Mucosa of descending colon (tissue), 3 donors: Measurements from ENCODE around the gene SDHAF4. TPM values are rescaled to one million over a fixed set of nuclear protein-coding genes. Genes with fewer than 3 reads are reported as not detected.
A peak's percentile ranks its signal among the peaks of the same experiment; 100 is the strongest.

Experiments used
- ATAC-seq: fragments of 200-7000 bp; cut with Tn5 transposase; one replicate; pipeline ENCODE4 v1.9.1; 2020; ENCODE audit warnings: mild to moderate bottlenecking, moderate library complexity
- DNase-seq, 3 donors: peaks; one replicate each; pipeline ENCODE4 v3.0.0-alpha.2; 2020
- H3K36me3 ChIP-seq: fragments of 200-600 bp; one replicate; pipeline ENCODE4 v1.8.0; 2021; ENCODE audit warnings: low read depth, mild to moderate bottlenecking
- H3K4me1 ChIP-seq: fragments of 200-600 bp; one replicate; pipeline ENCODE4 v1.8.0; 2021; ENCODE audit warnings: low read depth, mild to moderate bottlenecking
- H3K4me3 ChIP-seq: fragments of 200-600 bp; one replicate; pipeline ENCODE4 v1.8.0; 2021; ENCODE audit warnings: mild to moderate bottlenecking
- H3K9me3 ChIP-seq: fragments of 200-600 bp; one replicate; pipeline ENCODE4 v1.8.0; 2021; ENCODE audit warnings: mild to moderate bottlenecking
- CTCF ChIP-seq: fragments of 200-600 bp; IDR thresholded peaks from one replicate; pipeline ENCODE4 v1.8.0; 2022; ENCODE audit warnings: antibody characterized with exemption, mild to moderate bottlenecking
- intact Hi-C, 2 donors: fragments of 100-400 bp; cut with DNase I in 1 of 2; cut with micrococcal nuclease in 1 of 2; formaldehyde crosslinking; loops; one replicate each; pipeline versions ENCODE4 v1.11.0 to v1.11.1; 2022; cut with DNase I, micrococcal nuclease
- long read RNA-seq, 2 donors: library from polyadenylated mRNA; unstranded; transcript quantifications; one replicate each; pipeline ENCODE4 v2.0.0, GENCODE V29; 2019 to 2021
- total RNA-seq, 3 donors: library from RNA; stranded (reverse); fragmentation: NEBNext Ultra II Directional in 2 of 3; extraction: Animal tissue kit (Norgen Biotek cat#: 25700) in 2 of 3; gene quantifications; one replicate each; pipeline versions ENCODE4 v1.2.1 to v1.2.4, GENCODE V29; 2021 to 2023
- donor health status: DM: no; HTN: no; CAD: no; lungs with moderate emphysema.
- donor health status: DM: no; HTN: no; CAD: no.
- donor health status: DM: no; HTN: yes; CAD: no.

Gene SDHAF4
- 10 to 100 TPM in 2 of 3 donors, 1 to 10 TPM in 1; 7.5 to 13.8 (median 10.5) TPM for total RNA-seq
- long read RNA-seq, donor 1, partial matches to known transcripts = 0 of 1 reads
- long read RNA-seq, donor 1, other reads (novel, unspliced or antisense) = 0 of 1 reads
- long read RNA-seq, donor 2, partial matches to known transcripts = 0 of 6 reads
- long read RNA-seq, donor 2, other reads (novel, unspliced or antisense) = 3 of 6 reads

DNA sequence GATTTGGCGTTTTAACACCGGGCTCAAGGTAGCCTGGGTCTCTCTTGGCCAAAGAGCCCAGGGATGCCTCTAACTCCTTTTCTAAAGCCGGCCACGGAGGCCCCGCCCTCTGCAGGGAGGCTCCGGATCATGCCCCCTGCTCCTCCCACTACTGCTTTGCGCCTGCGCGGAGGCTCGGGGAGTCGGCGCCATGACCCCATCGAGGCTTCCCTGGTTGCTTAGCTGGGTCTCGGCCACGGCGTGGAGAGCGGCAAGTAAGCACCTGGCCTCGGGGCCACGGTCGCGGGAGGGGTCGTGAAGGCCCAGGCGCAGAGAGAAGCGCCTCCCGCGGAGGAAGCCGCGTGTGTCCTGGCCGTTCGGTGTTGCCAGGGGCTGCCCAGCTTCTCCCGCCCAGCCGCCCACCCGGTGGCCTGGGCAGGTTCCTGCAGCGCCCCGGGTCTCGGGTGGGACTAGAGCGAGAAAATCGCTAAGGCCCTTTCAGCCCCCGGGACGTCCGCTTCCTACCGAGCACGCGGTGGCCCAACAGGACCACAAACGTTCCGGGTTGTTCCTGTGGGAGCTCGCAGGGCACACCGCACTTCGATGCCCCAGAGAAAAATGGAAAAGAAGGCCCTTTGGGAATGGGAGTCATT is at the start of gene SDHAF4:
TSS of gene SDHAF4 (plus strand) at position 180 of the 632 bp plus-strand sequence. CDS start at position 191, 11 bp downstream.
- peak within 1 kb of the TSS; percentile 50 for H3K4me3 ChIP-seq
- ATAC-seq (peak; percentile 100), DNase-seq (peak; percentile 94 to 97 (median 95))
- no peaks in the 10 kb centered on the region for H3K4me1 ChIP-seq
- intact Hi-C loops = no loop called here
- no peak for TF ChIP-seq CTCF
- no peaks in the 10 kb centered on the region for H3K9me3 ChIP-seq
- no peaks in the 10 kb centered on the region for H3K36me3 ChIP-seq

DNA sequence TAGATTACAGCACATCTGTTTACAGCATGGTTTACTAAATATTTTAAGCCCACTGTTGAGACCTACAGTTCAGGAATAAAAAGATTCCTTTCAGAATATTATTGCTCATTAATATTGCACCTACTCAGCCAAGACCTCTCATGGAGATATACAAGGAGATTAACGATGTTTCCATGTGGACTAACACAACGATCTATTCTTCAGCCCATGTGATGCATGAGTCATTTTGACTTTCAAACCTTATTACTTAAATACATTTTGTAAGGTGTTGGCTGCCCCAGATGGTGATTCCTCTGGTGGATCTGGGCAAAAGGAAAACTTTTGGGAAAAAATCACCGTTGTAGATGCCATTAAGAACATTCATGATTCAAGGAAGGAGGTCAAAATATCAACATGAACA is 48.0 kb upstream of the SDHAF4 start:
- H3K9me3 ChIP-seq = no peaks in the 10 kb centered on the region
- no peak for DNase-seq
- TF ChIP-seq CTCF = no peak
- intact Hi-C loops = no loop called here
- no peak overlapping the region for H3K4me3 ChIP-seq
- H3K36me3 ChIP-seq = no peaks in the 10 kb centered on the region
- no peak for ATAC-seq
- H3K4me1 ChIP-seq = no peaks in the 10 kb centered on the region

- TF ChIP-seq CTCF = no peak
- no peaks in the 10 kb centered on the region for H3K4me1 ChIP-seq
These were observed 46.2 kb upstream of the SDHAF4 start for GRCh38 chr6:70520575-70520974.

GRCh38 chr6:70524721-70525286 is 41.9 kb upstream of the SDHAF4 start:
- H3K36me3 ChIP-seq = no peaks in the 10 kb centered on the region
- no peaks in the 10 kb centered on the region for H3K9me3 ChIP-seq
- no peaks in the 10 kb centered on the region for H3K4me1 ChIP-seq
- no peak for TF ChIP-seq CTCF
- intact Hi-C loops = no loop called here
- DNase-seq (no peak), ATAC-seq (no peak)
- no peak overlapping the region for H3K4me3 ChIP-seq

More at GRCh38 chr6:70520575-70520974, 46.2 kb upstream of the SDHAF4 start:
- DNase-seq (no peak), ATAC-seq (no peak)
- H3K9me3 ChIP-seq = no peaks in the 10 kb centered on the region
- no peak overlapping the region for H3K4me3 ChIP-seq
- no peaks in the 10 kb centered on the region for H3K36me3 ChIP-seq
- intact Hi-C loops = no loop called here

DNA sequence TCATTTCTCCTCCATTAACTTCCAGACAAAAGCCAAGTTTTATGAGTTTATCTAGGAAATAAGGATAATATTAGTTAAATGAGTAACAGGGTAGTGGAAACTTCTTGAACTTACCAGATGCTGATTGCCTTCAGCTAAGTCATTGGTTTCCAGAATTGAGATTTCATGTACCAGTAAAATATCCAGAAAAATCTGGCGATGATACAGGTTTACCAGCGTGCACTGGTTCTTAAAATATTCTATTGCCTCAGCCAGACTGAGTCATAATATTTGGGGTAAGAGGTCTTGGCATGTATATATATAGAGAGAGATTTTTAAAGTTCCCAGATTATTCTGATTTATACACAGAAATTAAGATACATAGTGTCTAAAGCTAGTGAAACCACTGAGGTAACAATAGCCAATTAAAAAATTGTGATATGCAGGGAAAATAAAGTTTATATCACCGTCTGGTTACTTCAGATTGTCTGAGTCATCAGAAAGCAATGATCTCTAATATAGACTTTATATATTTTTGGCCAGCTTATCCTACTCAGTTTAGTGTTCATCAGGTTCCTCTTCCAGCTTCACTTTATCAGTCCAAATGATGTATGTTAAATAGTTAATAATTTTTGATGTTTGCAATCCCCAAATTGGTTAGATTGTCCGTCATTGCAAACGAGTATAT is 39.5 kb upstream of the SDHAF4 start:
- DNase-seq (no peak), ATAC-seq (no peak)
- Histone ChIP-seq H3K36me3 (no peaks in the 10 kb centered on the region), H3K4me3 (no peak overlapping the region), H3K4me1 (no peaks in the 10 kb centered on the region), H3K9me3 (no peaks in the 10 kb centered on the region)
- TF ChIP-seq CTCF = no peak
- intact Hi-C loops = no loop called here
